GM19023 (cell line): Measurements from ENCODE around the gene AMIGO2.
"Not testable (repeated sequence)": the region's sequence is repeated elsewhere in the genome, so short reads cannot be mapped to it uniquely, and the experiment has no call there.

Experiments used
- ATAC-seq: cut with Tn5 transposase; IDR thresholded peaks from one replicate; pipeline ENCODE4 v1.9.1; 2021; ENCODE audit warnings: mild to moderate bottlenecking, moderate library complexity; ENCODE audit not compliant: unreplicated experiment

The AMIGO2 gene

GRCh38 chr12:47079468-47079980 is at the start of gene AMIGO2, which contains the start of gene PCED1B:
Gene AMIGO2 (minus strand): TSS chr12:47079959. CDS start chr12:47079002, 957 bp downstream.
Gene PCED1B (plus strand): TSS chr12:47079621. CDS start chr12:47235064, 155,443 bp downstream.
- ATAC-seq = peak; percentile 64

- ATAC-seq = no peak
These were observed 46.5 kb upstream of the AMIGO2 start for GRCh38 chr12:47126246-47126645.

GRCh38 chr12:47124451-47124850 is 44.7 kb upstream of the AMIGO2 start:
- ATAC-seq = no peak

- ATAC-seq = no peak
These were observed 44.0 kb upstream of the AMIGO2 start for GRCh38 chr12:47123730-47124129.

GRCh38 chr12:47122602-47123001 is 42.8 kb upstream of the AMIGO2 start:
- no peak for ATAC-seq

- no peak for ATAC-seq
These were observed 41.4 kb upstream of the AMIGO2 start for GRCh38 chr12:47121146-47121545.

- no peak for ATAC-seq
These were observed 41.0 kb upstream of the AMIGO2 start for GRCh38 chr12:47120736-47121135.

GRCh38 chr12:47117305-47117704 is 37.5 kb upstream of the AMIGO2 start:
- ATAC-seq = not testable (repeated sequence)

GRCh38 chr12:47114481-47114892 is 34.7 kb upstream of the AMIGO2 start:
- no peak for ATAC-seq

- ATAC-seq = no peak
These were observed 32.9 kb upstream of the AMIGO2 start for GRCh38 chr12:47112679-47113078.

- ATAC-seq = no peak
These were observed 32.1 kb upstream of the AMIGO2 start for GRCh38 chr12:47111854-47112253.

- ATAC-seq = no peak
These were observed 31.6 kb upstream of the AMIGO2 start for GRCh38 chr12:47111392-47111778.

GRCh38 chr12:47110718-47111391 is 31.1 kb upstream of the AMIGO2 start:
- ATAC-seq = no peak

GRCh38 chr12:47110011-47110541 is 30.3 kb upstream of the AMIGO2 start:
- no peak for ATAC-seq

- ATAC-seq = no peak
These were observed 28.2 kb upstream of the AMIGO2 start for GRCh38 chr12:47107926-47108325.

GRCh38 chr12:47107446-47107845 is 27.7 kb upstream of the AMIGO2 start:
- ATAC-seq = no peak

- no peak for ATAC-seq
These were observed 26.3 kb upstream of the AMIGO2 start for GRCh38 chr12:47105914-47106674.

- no peak for ATAC-seq
These were observed 23.3 kb upstream of the AMIGO2 start for GRCh38 chr12:47102845-47103651.

- ATAC-seq = no peak
These were observed 22.6 kb upstream of the AMIGO2 start for GRCh38 chr12:47102406-47102805.

- no peak for ATAC-seq
These were observed 20.4 kb upstream of the AMIGO2 start for GRCh38 chr12:47100160-47100559.

- ATAC-seq = no peak
These were observed 19.9 kb upstream of the AMIGO2 start for GRCh38 chr12:47099610-47100009.
